Loucy (cell line): ENCODE data around the gene CDC34.

Experiments
- EZH2phosphoT487 ChIP-seq: fragments of 200-600 bp; IDR thresholded peaks from 2 replicates; pipeline ENCODE4 v1.6.1; 2018; ENCODE audit warnings: antibody characterized with exemption, mild to moderate bottlenecking, moderate library complexity, borderline replicate concordance
- TF ChIP-seq, protein P1 (sequence below): fragments of 200-600 bp; sonication (generic); conservative IDR thresholded peaks from 2 replicates; pipeline ENCODE4 v1.5.1; 2014; ENCODE audit warnings: mild to moderate bottlenecking, antibody characterized with exemption, low read length

DNA sequence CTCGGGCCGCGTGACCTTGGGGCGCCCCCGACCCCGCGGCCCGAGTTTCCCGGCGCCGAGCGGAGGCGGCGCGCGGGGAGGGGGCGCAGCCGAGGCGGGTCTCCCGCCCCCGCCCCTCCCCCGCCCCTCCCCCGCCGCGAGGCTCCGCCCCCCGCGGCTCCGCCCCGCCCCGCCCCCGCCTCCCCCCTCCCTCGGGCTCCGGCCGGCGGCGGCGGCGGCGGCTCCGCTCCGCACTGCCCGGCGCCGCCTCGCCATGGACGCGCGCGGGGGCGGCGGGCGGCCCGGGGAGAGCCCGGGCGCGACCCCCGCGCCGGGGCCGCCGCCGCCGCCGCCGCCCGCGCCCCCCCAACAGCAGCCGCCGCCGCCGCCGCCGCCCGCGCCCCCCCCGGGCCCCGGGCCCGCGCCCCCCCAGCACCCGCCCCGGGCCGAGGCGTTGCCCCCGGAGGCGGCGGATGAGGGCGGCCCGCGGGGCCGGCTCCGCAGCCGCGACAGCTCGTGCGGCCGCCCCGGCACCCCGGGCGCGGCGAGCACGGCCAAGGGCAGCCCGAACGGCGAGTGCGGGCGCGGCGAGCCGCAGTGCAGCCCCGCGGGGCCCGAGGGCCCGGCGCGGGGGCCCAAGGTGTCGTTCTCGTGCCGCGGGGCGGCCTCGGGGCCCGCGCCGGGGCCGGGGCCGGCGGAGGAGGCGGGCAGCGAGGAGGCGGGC is 58.3 kb downstream of the CDC34 start, which contains the start of gene HCN2:
- TF ChIP-seq, protein P1, sequence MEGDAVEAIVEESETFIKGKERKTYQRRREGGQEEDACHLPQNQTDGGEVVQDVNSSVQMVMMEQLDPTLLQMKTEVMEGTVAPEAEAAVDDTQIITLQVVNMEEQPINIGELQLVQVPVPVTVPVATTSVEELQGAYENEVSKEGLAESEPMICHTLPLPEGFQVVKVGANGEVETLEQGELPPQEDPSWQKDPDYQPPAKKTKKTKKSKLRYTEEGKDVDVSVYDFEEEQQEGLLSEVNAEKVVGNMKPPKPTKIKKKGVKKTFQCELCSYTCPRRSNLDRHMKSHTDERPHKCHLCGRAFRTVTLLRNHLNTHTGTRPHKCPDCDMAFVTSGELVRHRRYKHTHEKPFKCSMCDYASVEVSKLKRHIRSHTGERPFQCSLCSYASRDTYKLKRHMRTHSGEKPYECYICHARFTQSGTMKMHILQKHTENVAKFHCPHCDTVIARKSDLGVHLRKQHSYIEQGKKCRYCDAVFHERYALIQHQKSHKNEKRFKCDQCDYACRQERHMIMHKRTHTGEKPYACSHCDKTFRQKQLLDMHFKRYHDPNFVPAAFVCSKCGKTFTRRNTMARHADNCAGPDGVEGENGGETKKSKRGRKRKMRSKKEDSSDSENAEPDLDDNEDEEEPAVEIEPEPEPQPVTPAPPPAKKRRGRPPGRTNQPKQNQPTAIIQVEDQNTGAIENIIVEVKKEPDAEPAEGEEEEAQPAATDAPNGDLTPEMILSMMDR, result no peak
- no peak for TF ChIP-seq EZH2phosphoT487
